GM10266 (cell line): Measurements from ENCODE around the gene THPO.

ENCODE experiments used
- DNase-seq: peaks from one replicate; pipeline ENCODE4 v3.0.0; 2012; ENCODE audit errors: extremely low spot score
- TF ChIP-seq, protein P1 (sequence below): IDR thresholded peaks from 2 replicates; pipeline ENCODE4 v1.5.1; 2012; ENCODE audit warnings: mild to moderate bottlenecking, low read depth; ENCODE audit not compliant: control insufficient read depth, insufficient read depth; ENCODE audit errors: missing control alignments

Gene THPO

DNA sequence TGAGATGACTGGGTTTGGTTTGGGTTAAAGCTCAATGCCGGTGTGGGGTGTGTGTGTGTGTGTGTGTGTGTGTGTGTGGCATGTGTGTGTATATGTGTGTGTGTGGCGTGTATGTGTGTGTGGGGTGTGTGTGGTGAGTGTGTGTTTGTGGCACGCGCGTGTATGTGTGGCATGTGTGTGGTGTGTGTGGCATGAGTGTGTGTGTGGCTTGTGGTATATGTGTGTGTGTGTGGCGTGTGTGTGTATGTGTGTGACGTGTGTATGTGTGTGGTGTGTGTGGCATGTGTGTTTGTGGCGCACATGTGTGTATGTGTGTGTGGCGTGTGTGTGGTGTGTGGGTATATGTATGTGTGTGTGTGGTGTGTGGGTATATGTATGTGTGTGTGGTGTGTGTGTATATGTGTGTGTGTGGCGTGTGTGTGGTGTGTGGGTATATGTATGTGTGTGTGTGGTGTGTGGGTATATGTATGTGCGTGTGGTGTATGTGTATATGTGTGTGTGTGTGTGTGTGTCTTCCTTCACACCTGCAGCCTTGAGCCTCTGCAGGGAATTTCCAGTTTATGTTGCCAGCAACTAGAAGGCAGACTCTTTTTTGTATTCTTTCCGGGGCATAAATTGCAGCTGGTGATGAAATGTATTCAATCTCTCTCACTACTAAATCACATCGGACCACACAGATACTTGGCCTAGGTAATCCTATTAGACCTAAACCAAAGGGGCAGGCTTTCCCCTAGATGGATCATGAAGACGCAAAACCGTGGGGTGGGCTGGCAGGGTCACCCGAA, 36.6 kb upstream of the THPO start:
- no peak for DNase-seq

DNA sequence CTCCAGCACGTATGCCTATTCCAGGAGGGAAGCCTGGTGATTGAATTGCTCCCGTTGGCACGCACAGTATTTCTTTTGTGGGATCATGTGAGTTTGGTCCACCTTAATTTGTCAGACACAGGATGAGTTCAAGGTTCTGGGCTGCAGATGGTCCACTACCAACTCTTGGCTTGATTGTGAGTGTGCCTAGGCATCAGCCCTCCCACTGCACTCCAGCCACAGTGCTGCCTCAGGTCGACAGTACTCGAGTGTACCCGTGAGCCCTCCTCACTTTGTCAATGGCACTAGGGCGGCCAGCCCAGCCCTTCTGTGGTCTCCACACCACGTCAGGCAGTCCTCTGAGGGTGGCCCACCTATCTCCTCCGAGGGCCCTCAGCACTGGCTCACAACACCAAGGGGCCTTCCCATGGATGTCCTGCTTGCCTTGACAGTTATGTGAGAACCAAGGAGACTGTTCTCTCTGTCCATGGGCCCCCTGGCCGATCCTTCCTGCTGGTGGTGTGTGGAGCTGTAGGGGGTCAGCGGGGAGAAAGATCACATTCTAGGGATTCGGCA, 32.0 kb upstream of the THPO start:
- TF ChIP-seq, protein P1, sequence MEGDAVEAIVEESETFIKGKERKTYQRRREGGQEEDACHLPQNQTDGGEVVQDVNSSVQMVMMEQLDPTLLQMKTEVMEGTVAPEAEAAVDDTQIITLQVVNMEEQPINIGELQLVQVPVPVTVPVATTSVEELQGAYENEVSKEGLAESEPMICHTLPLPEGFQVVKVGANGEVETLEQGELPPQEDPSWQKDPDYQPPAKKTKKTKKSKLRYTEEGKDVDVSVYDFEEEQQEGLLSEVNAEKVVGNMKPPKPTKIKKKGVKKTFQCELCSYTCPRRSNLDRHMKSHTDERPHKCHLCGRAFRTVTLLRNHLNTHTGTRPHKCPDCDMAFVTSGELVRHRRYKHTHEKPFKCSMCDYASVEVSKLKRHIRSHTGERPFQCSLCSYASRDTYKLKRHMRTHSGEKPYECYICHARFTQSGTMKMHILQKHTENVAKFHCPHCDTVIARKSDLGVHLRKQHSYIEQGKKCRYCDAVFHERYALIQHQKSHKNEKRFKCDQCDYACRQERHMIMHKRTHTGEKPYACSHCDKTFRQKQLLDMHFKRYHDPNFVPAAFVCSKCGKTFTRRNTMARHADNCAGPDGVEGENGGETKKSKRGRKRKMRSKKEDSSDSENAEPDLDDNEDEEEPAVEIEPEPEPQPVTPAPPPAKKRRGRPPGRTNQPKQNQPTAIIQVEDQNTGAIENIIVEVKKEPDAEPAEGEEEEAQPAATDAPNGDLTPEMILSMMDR: no peak
- DNase-seq: no peak

More for the DNA sequence above, 36.6 kb upstream of the THPO start:
- TF ChIP-seq, protein P1: no peak

DNA sequence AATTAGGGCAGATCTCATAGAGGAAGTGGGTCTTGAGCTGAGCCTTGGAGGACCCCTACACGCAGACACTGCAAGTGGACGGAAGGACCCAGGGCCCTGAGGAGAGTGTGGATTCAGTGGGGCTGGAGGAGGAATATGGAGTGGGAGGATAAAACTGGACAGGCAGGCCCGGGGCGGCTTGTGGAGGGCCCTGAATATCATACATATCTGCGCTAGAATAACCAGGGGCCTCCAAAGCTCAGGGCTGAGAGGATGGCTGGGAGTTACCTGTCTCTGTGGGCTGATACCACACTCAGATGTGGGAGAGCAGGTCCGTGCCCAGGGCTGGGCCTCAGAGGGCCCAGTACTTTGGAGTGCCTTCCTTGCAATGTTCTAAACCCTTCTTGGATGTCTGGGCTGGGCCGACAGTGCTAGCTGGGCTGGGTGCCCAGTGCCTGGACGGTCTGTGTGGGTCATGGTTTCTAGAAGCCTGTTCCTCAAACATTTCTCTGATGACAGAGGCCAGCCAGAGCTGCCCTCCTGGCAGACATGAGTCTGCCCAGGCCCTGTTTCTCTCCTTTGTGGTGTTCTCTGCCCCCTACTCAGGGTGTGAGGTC, 31.4 kb upstream of the THPO start:
- TF ChIP-seq, protein P1: no peak
- DNase-seq: no peak

DNA sequence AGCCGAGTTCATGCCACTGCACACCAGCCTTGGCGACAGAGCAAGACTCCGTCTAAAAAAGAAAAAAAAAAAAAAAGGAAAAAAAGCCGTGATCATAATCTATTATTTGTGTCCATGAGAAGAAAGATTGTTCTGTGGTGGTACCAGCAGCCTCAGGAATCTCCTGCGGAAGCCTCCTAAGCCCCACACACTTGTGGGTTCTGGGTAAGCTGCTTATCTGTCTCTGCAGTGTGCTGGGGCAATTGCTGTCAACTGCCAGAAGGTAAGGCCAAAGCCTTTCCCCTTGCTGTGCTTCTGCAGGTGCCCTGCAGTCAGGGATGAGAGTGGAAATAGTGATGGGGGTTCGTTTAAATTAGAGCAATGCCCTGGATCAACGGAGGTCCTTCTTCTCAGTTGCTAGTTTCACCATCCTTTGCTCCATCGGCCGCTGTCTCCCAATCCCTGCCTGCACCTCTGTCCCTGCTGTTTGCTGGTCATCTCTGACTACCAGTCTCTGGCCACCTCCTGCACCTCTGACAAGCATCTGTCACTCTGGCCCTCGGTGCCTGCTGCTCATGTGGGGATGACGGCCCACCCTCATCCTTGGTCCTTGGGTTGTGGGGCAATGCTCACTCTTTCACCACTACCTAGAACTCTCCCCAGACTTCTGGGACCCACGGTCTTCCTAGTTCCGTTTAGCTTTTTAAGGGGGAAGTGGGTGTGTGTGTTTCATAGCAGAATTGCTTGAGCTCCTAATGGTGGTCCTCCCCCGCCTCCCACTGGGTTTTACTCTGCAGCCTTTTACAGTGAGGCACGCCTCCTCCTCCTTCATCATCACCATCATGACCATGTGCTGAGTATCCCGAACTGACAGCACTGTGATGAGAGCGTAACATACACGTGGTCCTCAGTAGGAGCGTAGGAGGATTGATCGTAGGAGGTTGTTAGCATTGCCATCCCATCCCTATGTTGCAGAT, 27.3 kb upstream of the THPO start:
- TF ChIP-seq, protein P1: no peak
- no peak for DNase-seq

DNA sequence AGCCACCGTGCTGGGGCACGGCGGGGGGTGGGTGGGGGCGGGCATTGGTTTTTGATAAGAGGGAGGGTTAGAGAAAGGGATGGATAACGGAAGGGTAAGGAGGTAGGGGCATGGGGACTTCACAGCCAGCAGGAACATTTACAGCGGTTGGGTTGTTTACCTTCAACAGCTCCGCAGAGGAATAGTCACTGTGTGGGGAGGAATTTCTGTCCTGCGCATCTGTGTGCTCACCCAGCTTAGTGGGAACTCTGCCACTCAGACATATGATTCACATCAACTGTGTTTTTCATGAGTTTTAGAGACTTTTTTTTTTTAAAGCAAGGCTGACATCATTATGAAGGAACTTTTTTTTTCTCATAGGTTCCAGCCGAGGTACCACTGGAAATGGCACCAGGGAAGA, 21.4 kb upstream of the THPO start:
- no peak for DNase-seq
- TF ChIP-seq, protein P1: no peak

DNA sequence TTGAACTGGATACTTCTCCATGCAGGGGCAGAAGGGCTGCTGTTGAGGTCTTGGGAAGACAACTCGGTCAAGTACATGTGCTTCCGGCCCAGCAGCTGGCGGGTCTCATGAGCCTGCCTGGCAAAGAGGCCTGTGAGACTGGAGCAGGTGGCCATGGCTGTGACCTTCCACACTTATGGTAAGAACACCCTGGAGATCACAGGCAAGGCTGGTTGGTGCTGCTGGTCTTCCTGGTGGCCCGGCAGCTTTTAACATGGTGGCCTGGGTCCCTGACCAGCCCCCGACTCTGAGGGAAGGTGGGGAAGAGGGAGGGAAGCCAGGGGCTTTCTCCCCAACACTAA, 17.3 kb upstream of the THPO start:
- TF ChIP-seq, protein P1: no peak

More for the DNA sequence above, 17.3 kb upstream of the THPO start:
- DNase-seq: no peak
